Regular cardiac myocyte (primary cell): ENCODE measurements around the gene KHNYN. TPM values are rescaled to one million over a fixed set of nuclear protein-coding genes. Genes with fewer than 3 reads are reported as not detected.

Source experiments
- total RNA-seq: library from RNA; depleted of rRNA; stranded (reverse); fragments of >200 nt; gene quantifications from 2 replicates; pipeline ENCODE4 v1.2.3, GENCODE V29; 2014

Gene KHNYN
- total RNA-seq = 45.6 and 53.8 TPM in 2 replicates

DNA sequence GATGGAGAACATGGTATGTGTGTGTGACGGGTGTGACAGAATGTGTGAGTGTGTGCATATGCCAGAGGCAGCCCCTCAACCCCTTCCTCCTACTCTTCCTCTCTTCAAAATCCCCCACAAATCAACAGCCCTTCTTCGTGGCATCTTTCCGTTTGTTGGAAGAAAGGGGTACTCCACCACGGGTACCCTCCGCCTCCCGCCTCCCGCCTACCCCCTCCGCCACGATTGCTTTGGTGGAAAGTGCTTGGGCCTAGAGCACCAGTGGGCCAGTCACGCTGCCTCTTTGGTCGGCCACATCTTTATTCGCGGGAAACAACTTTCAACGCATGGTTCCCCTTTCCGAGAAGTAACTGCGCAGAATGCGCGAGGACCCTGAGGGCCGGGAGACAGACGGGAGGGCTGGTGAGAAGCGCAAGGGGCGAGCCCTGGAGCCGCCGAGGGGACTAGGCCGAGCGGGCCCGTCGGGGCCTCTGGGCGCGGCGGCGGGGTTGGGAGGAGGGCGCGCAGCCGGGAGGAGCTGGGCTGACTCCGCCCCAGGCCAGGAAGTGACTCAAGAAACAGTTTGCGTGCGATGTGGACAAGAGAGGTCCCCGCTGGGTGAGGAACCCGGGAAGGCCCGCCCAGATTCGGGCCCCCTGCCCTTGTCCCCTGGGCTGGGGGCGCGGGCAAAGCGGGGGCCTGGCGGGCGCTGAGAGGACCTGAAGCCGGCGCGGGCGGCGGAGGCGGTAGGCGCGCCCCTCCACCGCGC, at the start of gene KHNYN, which contains the start of gene CBLN3:
Gene KHNYN, plus strand, starts transcription at position 560 of the 748 bp plus-strand sequence. CDS start 777 bp downstream, outside the sequence.
Gene CBLN3, minus strand, starts transcription at position 274 of the 748 bp plus-strand sequence. CDS start 614 bp downstream, outside the sequence.

DNA sequence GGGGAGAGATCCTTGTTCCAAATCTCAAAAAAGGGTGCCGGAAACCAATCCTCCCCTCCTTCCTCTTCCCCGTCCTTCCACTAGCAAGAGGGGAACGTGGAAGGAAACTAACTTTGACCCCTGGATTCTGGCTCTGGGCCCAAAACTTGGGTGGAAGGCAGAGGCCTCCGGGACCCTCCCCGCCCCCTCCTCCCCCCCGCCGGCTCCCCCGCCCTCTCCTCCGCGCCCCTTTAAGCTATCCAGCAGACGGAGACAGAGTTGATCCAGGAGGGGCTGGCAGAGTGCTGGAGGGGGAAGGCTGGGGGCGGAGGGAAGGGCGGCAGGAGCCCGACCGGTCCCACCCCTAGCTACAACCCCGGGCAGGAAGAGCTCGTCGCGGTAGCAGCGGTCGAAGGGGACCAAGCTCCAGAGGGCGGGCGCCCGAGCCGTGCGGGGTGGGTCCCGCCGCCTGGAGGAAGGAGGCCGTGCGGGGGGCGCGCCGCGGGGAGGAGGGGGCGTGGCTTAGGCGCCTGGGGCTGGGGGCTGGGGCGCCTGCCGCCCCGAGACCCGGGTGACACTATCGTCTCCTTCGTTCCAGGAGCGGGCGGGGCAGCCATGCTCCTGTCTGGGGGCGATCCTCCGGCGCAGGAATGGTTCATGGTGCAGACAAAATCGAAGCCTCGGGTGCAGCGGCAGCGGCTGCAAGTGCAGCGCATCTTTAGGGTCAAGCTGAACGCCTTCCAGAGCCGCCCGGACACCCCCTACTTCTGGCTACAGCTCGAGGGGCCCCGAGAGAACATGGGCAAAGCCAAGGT, 30.9 kb upstream of the KHNYN start, which contains the start of gene NYNRIN:
Gene NYNRIN, plus strand, starts transcription at position 351 of the 794 bp plus-strand sequence. Its CDS starts 244 bp downstream, at position 595.

DNA sequence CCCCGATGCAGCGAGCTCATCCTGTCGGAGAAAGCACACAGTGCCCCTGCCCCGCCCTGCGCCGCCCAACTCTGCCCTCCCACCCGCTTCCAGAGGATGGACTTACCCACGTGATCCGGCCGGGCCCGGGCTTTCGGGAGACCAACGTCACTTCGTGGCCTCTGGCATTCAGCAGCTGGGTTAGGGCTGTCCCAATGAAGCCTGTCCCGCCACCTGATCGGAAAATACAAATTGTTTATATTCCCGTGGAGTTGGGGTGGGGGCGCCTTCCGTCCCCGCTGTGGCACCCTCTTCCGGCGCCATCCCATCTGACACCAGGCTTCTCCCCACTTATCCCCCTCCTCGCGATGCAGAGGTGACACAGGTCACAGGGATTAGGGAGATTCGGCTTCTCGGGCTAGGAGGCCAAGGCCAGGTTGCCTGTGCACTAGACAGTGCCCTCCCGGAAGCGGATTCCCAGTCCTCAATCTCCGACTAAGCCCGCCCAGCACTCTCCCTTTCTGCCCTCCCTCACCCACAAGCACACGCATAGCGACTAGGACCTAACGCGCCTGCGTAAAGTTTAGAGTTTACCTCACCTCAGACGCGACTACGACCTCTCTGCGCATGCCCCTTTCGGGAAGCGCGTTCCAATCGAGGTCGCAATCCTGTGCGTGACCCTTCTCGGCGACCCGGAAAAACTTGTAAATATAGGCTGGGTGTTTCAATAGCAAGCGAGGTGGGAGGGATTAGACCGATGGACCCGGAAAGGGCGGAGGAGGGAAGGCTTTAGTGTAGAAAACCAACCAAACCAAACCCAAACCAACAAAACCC, 12.7 kb downstream of the KHNYN start, which contains the start of gene SDR39U1:
Gene SDR39U1, minus strand, starts transcription at position 537 of the 813 bp plus-strand sequence. Its CDS starts 7 bp downstream, at position 530.

Other genes starting within 250 kb of the KHNYN start
- 26.5 and 79.8 TPM in 2 replicates for gene IPO4, start 241.1 kb upstream of the KHNYN start, total RNA-seq
- gene TM9SF1, start 234.5 kb upstream of the KHNYN start, total RNA-seq = 78.4 and 80.1 TPM in 2 replicates
- gene TSSK4, start 224.3 kb upstream of the KHNYN start, total RNA-seq = under 0.01 TPM in 1 of 2 replicates, not detected in the other
- gene CHMP4A, start 216.5 kb upstream of the KHNYN start, total RNA-seq = 23.4 and 25.1 TPM in 2 replicates
- 15.9 and 18.0 TPM in 2 replicates for gene MDP1, start 213.9 kb upstream of the KHNYN start, total RNA-seq
- gene NEDD8, start 197.6 kb upstream of the KHNYN start, total RNA-seq = 142 and 224 TPM in 2 replicates
- 63.6 and 103 TPM in 2 replicates for gene GMPR2, start 197.0 kb upstream of the KHNYN start, total RNA-seq
- gene TINF2, start 187.3 kb upstream of the KHNYN start, total RNA-seq = 48.3 and 58.3 TPM in 2 replicates
- gene TGM1, start 166.8 kb upstream of the KHNYN start, total RNA-seq = 0.19 and 0.85 TPM in 2 replicates
- 24.0 and 28.0 TPM in 2 replicates for gene RABGGTA, start 158.4 kb upstream of the KHNYN start, total RNA-seq
- gene DHRS1, start 130.2 kb upstream of the KHNYN start, total RNA-seq = 9.0 and 9.9 TPM in 2 replicates
- 19.7 and 34.7 TPM in 2 replicates for gene NOP9, start 130.1 kb upstream of the KHNYN start, total RNA-seq
- 1.5 and 1.7 TPM in 2 replicates for gene CIDEB, start 122.0 kb upstream of the KHNYN start, total RNA-seq
- gene LTB4R2, start 119.8 kb upstream of the KHNYN start, total RNA-seq = 1.3 and 3.1 TPM in 2 replicates
- gene LTB4R, start 118.5 kb upstream of the KHNYN start, total RNA-seq = 1.5 and 1.7 TPM in 2 replicates
- 5.6 and 15.5 TPM in 2 replicates for gene ADCY4, start 94.9 kb upstream of the KHNYN start, total RNA-seq
- 0.19 and 0.56 TPM in 2 replicates for gene RIPK3, start 90.0 kb upstream of the KHNYN start, total RNA-seq
- gene NFATC4, start 61.8 kb upstream of the KHNYN start, total RNA-seq = 30.3 and 71.0 TPM in 2 replicates
- gene NYNRIN, start 31.0 kb upstream of the KHNYN start, total RNA-seq = 3.5 and 6.8 TPM in 2 replicates
- 1.5 and 5.9 TPM in 2 replicates for gene CBLN3, start 286 bp upstream of the KHNYN start, total RNA-seq
- 8.2 and 10.4 TPM in 2 replicates for gene SDR39U1, start 12.8 kb downstream of the KHNYN start, total RNA-seq
- gene CMA1, start 78.3 kb downstream of the KHNYN start, total RNA-seq = not detected in 2 replicates
- gene CTSG, start 146.3 kb downstream of the KHNYN start, total RNA-seq = not detected in 2 replicates
- gene GZMH, start 179.7 kb downstream of the KHNYN start, total RNA-seq = not detected in 2 replicates
- not detected in 2 replicates for gene GZMB, start 204.2 kb downstream of the KHNYN start, total RNA-seq